Astrocyte (in vitro differentiated cells and primary cell): ENCODE results near the gene SGK1. TPM values are rescaled to one million over a fixed set of nuclear protein-coding genes. Genes with fewer than 3 reads are reported as not detected.

Experiments
- DNase-seq: peaks from one replicate; pipeline ENCODE4 v3.0.0-alpha.2; 2010; ENCODE audit warnings: low read depth
- FAIRE-seq: peaks from 2 replicates; lab custom pipeline; 2011; peaks lifted over from hg19 to GRCh38; lab: Jason Lieb, UNC
- H2AFZ ChIP-seq: 2 replicates; pipeline ENCODE4 v1.6.0; 2012; ENCODE audit warnings: low read depth, low read length, inconsistent platforms
- H3K27ac ChIP-seq: 2 replicates; pipeline ENCODE4 v1.5.1; 2011; ENCODE audit warnings: low read depth, low read length, inconsistent platforms
- H3K27me3 ChIP-seq: 2 replicates; pipeline ENCODE4 v1.6.0; 2011; ENCODE audit warnings: low read length, inconsistent platforms; ENCODE audit not compliant: insufficient read depth
- H3K36me3 ChIP-seq: 2 replicates; pipeline ENCODE4 v1.5.1; 2011; ENCODE audit warnings: low read length, inconsistent platforms; ENCODE audit not compliant: insufficient read depth
- H3K4me1 ChIP-seq: 2 replicates; pipeline ENCODE4 v1.5.1; 2011; ENCODE audit warnings: low read length, inconsistent platforms; ENCODE audit not compliant: insufficient read depth
- H3K4me2 ChIP-seq: 2 replicates; pipeline ENCODE4 v1.6.0; 2012; ENCODE audit warnings: low read length, inconsistent platforms
- H3K4me3 ChIP-seq: 2 replicates; pipeline ENCODE4 v1.5.1; 2011; ENCODE audit warnings: low read depth, mild to moderate bottlenecking, low read length, inconsistent platforms; ENCODE audit not compliant: insufficient read depth
- H3K79me2 ChIP-seq: 2 replicates; pipeline ENCODE4 v1.6.0; 2012; ENCODE audit warnings: mild to moderate bottlenecking, low read length, inconsistent platforms; ENCODE audit not compliant: insufficient read depth
- H3K9ac ChIP-seq: 2 replicates; pipeline ENCODE4 v1.6.0; 2012; ENCODE audit warnings: mild to moderate bottlenecking, low read length, inconsistent platforms
- H3K9me3 ChIP-seq: 2 replicates; pipeline ENCODE4 v1.5.1; 2012; ENCODE audit warnings: low read depth, mild to moderate bottlenecking, low read length, inconsistent platforms; ENCODE audit not compliant: insufficient read depth
- H4K20me1 ChIP-seq: 2 replicates; pipeline ENCODE4 v1.6.0; 2012; ENCODE audit warnings: low read length, inconsistent platforms; ENCODE audit not compliant: insufficient read depth
- H3K27ac Mint-ChIP-seq: one replicate; pipeline ENCODE4 v1.8.0; 2021; ENCODE audit warnings: mild to moderate bottlenecking, mixed read lengths; ENCODE audit not compliant: unreplicated experiment
- H3K27me3 Mint-ChIP-seq: one replicate; pipeline ENCODE4 v1.8.0; 2021; ENCODE audit warnings: low read depth, mixed read lengths; ENCODE audit not compliant: unreplicated experiment
- H3K36me3 Mint-ChIP-seq: one replicate; pipeline ENCODE4 v1.8.0; 2021; ENCODE audit warnings: low read depth, mixed read lengths; ENCODE audit not compliant: unreplicated experiment
- H3K4me1 Mint-ChIP-seq: one replicate; pipeline ENCODE4 v1.8.0; 2021; ENCODE audit warnings: low read depth, mixed read lengths; ENCODE audit not compliant: unreplicated experiment
- H3K4me3 Mint-ChIP-seq: one replicate; pipeline ENCODE4 v1.8.0; 2021; ENCODE audit warnings: mild to moderate bottlenecking, moderate library complexity, mixed read lengths; ENCODE audit not compliant: unreplicated experiment
- H3K9me3 Mint-ChIP-seq: one replicate; pipeline ENCODE4 v1.8.0; 2021; ENCODE audit warnings: mild to moderate bottlenecking, mixed read lengths; ENCODE audit not compliant: unreplicated experiment
- CTCF ChIP-seq: IDR thresholded peaks from 2 replicates; pipeline ENCODE4 v1.5.1; 2011; ENCODE audit warnings: low read depth, mild to moderate bottlenecking, inconsistent platforms, low read length, moderate library complexity; ENCODE audit not compliant: insufficient read depth
- EZH2 ChIP-seq: IDR thresholded peaks from 2 replicates; pipeline ENCODE4 v1.6.1; 2012; ENCODE audit warnings: mild to moderate bottlenecking, low read length, inconsistent platforms; ENCODE audit not compliant: insufficient read depth
- total RNA-seq: library from RNA; stranded (reverse); gene quantifications from 2 replicates; pipeline ENCODE4 v1.2.1, GENCODE V29; 2021

SGK1 gene
- total RNA-seq, 1 donor from 2014 or later, result 117 TPM

- Mint-ChIP-seq H3K36me3 (no peaks in the 10 kb centered on the region), H3K4me1 (peaks cover 14% of the 10 kb centered on the region), H3K27ac (no peak overlapping the region), H3K27me3 (no peaks in the 10 kb centered on the region), H3K4me3 (no peak overlapping the region), H3K9me3 (no peaks in the 10 kb centered on the region)
- Histone ChIP-seq H3K27me3 (no peaks in the 10 kb centered on the region), H3K4me3 (no peak overlapping the region), H3K4me2 (peak overlapping the region; percentile 84), H2AFZ (no peak overlapping the region), H3K4me1 (peaks cover 15% of the 10 kb centered on the region), H3K36me3 (no peaks in the 10 kb centered on the region), H3K27ac (peak overlapping the region; percentile 97), H3K9ac (peak overlapping the region; percentile 83), H3K79me2 (no peaks in the 10 kb centered on the region), H4K20me1 (no peaks in the 10 kb centered on the region), H3K9me3 (no peaks in the 10 kb centered on the region)
- DNase-seq (no peak), FAIRE-seq (no peak)
- no peak for TF ChIP-seq CTCF
- TF ChIP-seq EZH2, result no peak
Measured at GRCh38 chr6:134346932-134347545, 29.1 kb upstream of the SGK1 start.

GRCh38 chr6:134345789-134346188, 27.9 kb upstream of the SGK1 start:
- no peaks in the 10 kb centered on the region for H3K27me3 ChIP-seq
- FAIRE-seq (peak; percentile 20), DNase-seq (no peak)
- peaks cover 15% of the 10 kb centered on the region for H3K4me1 ChIP-seq
- H3K9me3 Mint-ChIP-seq, result no peaks in the 10 kb centered on the region
- H3K4me1 Mint-ChIP-seq, result peaks cover 8% of the 10 kb centered on the region
- no peak overlapping the region for H3K27ac Mint-ChIP-seq
- H3K27me3 Mint-ChIP-seq, result peaks cover 1% of the 10 kb centered on the region
- TF ChIP-seq CTCF, result no peak
- TF ChIP-seq EZH2, result no peak
- no peak overlapping the region for H3K27ac ChIP-seq
- no peak overlapping the region for H2AFZ ChIP-seq
- no peaks in the 10 kb centered on the region for H3K79me2 ChIP-seq
- no peak overlapping the region for H3K9ac ChIP-seq
- no peaks in the 10 kb centered on the region for H4K20me1 ChIP-seq
- no peaks in the 10 kb centered on the region for H3K36me3 ChIP-seq
- H3K36me3 Mint-ChIP-seq, result no peaks in the 10 kb centered on the region
- no peak overlapping the region for H3K4me3 Mint-ChIP-seq
- no peak overlapping the region for H3K4me3 ChIP-seq
- H3K9me3 ChIP-seq, result no peaks in the 10 kb centered on the region
- no peak overlapping the region for H3K4me2 ChIP-seq

GRCh38 chr6:134343066-134343465, 25.2 kb upstream of the SGK1 start:
- no peaks in the 10 kb centered on the region for H3K27me3 ChIP-seq
- no peak overlapping the region for H3K4me3 Mint-ChIP-seq

More at GRCh38 chr6:134343066-134343465, 25.2 kb upstream of the SGK1 start:
- no peak overlapping the region for H3K27ac Mint-ChIP-seq
- Histone ChIP-seq H2AFZ (no peak overlapping the region), H3K9ac (no peak overlapping the region), H3K27ac (no peak overlapping the region), H3K4me2 (no peak overlapping the region), H3K4me1 (peaks cover 9% of the 10 kb centered on the region), H3K36me3 (no peaks in the 10 kb centered on the region), H3K9me3 (no peaks in the 10 kb centered on the region), H3K4me3 (no peak overlapping the region), H3K79me2 (no peaks in the 10 kb centered on the region), H4K20me1 (no peaks in the 10 kb centered on the region)
- no peak for FAIRE-seq
- peaks cover 1% of the 10 kb centered on the region for H3K27me3 Mint-ChIP-seq
- TF ChIP-seq CTCF (no peak), EZH2 (no peak)
- peaks cover under 1% of the 10 kb centered on the region for H3K4me1 Mint-ChIP-seq
- DNase-seq, result no peak
- H3K9me3 Mint-ChIP-seq, result no peaks in the 10 kb centered on the region
- no peaks in the 10 kb centered on the region for H3K36me3 Mint-ChIP-seq
